Neural cell (in vitro differentiated cells): ENCODE data around the gene PADI6.

Source experiments
- EP300 ChIP-seq: fragments of 450-650 bp; conservative IDR thresholded peaks from 2 replicates; pipeline ENCODE4 v1.6.1; 2014; ENCODE audit warnings: antibody characterized with exemption, mild to moderate bottlenecking, moderate library complexity; ENCODE audit not compliant: poor library complexity, severe bottlenecking
- EZH2 ChIP-seq: fragments of 200-600, 300-800 bp; shearing (Covaris generic), sonication (generic); IDR thresholded peaks from 2 replicates; pipeline ENCODE4 v1.6.1; 2014; ENCODE audit warnings: antibody characterized with exemption, low read length, borderline replicate concordance, mild to moderate bottlenecking; ENCODE audit not compliant: insufficient read depth, poor library complexity, severe bottlenecking
- MXI1 ChIP-seq: fragments of 450-650 bp; conservative IDR thresholded peaks from 2 replicates; pipeline ENCODE4 v1.6.1; 2014; ENCODE audit warnings: antibody characterized with exemption, mild to moderate bottlenecking; ENCODE audit not compliant: poor library complexity, severe bottlenecking
- POLR2AphosphoS5 ChIP-seq: IDR thresholded peaks from 2 replicates; pipeline ENCODE4 v1.6.1; 2012
- TAF1 ChIP-seq: IDR thresholded peaks from 2 replicates; pipeline ENCODE4 v1.6.1; 2012; ENCODE audit warnings: low read depth
- TF ChIP-seq, protein P1 (sequence below): fragments of 450-650 bp; IDR thresholded peaks from 2 replicates; pipeline ENCODE4 v1.5.1; 2014; ENCODE audit warnings: antibody characterized with exemption, mild to moderate bottlenecking, moderate library complexity; ENCODE audit not compliant: poor library complexity, severe bottlenecking
- TF ChIP-seq, protein P2 (sequence below): IDR thresholded peaks from 2 replicates; pipeline ENCODE4 v1.6.1; 2012; ENCODE audit warnings: borderline replicate concordance

DNA sequence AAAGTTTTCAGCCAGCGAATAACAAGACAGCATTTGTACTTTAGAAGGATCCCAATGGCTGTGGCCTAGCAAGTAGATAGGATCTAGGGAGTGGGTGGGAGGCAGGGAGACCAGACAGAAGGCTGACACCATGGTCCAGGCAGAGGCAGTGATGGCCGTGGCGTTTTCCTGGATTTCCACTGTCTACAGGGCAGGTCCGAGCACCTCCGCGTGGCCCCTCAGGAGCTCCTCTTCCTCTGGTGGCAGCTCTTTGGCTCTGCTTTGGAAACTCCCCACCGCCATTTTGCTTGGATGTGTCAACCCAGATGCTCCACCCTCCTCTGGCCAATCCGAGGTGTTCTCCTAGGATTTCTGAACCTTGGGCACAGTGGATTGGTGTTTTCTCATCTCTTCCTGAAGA, 38.9 kb upstream of the PADI6 start:
- TF ChIP-seq EZH2 = no peak
- TF ChIP-seq, protein P1, sequence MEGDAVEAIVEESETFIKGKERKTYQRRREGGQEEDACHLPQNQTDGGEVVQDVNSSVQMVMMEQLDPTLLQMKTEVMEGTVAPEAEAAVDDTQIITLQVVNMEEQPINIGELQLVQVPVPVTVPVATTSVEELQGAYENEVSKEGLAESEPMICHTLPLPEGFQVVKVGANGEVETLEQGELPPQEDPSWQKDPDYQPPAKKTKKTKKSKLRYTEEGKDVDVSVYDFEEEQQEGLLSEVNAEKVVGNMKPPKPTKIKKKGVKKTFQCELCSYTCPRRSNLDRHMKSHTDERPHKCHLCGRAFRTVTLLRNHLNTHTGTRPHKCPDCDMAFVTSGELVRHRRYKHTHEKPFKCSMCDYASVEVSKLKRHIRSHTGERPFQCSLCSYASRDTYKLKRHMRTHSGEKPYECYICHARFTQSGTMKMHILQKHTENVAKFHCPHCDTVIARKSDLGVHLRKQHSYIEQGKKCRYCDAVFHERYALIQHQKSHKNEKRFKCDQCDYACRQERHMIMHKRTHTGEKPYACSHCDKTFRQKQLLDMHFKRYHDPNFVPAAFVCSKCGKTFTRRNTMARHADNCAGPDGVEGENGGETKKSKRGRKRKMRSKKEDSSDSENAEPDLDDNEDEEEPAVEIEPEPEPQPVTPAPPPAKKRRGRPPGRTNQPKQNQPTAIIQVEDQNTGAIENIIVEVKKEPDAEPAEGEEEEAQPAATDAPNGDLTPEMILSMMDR = no peak
- TF ChIP-seq TAF1 = no peak
- no peak for TF ChIP-seq EP300
- TF ChIP-seq, protein P2, sequence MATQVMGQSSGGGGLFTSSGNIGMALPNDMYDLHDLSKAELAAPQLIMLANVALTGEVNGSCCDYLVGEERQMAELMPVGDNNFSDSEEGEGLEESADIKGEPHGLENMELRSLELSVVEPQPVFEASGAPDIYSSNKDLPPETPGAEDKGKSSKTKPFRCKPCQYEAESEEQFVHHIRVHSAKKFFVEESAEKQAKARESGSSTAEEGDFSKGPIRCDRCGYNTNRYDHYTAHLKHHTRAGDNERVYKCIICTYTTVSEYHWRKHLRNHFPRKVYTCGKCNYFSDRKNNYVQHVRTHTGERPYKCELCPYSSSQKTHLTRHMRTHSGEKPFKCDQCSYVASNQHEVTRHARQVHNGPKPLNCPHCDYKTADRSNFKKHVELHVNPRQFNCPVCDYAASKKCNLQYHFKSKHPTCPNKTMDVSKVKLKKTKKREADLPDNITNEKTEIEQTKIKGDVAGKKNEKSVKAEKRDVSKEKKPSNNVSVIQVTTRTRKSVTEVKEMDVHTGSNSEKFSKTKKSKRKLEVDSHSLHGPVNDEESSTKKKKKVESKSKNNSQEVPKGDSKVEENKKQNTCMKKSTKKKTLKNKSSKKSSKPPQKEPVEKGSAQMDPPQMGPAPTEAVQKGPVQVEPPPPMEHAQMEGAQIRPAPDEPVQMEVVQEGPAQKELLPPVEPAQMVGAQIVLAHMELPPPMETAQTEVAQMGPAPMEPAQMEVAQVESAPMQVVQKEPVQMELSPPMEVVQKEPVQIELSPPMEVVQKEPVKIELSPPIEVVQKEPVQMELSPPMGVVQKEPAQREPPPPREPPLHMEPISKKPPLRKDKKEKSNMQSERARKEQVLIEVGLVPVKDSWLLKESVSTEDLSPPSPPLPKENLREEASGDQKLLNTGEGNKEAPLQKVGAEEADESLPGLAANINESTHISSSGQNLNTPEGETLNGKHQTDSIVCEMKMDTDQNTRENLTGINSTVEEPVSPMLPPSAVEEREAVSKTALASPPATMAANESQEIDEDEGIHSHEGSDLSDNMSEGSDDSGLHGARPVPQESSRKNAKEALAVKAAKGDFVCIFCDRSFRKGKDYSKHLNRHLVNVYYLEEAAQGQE = no peak
- no peak for TF ChIP-seq POLR2AphosphoS5
- no peak for TF ChIP-seq MXI1
